ENCODE data around the gene PLAA.
A peak's percentile ranks its signal among the peaks of the same experiment; 100 is the strongest.
"Not testable (repeated sequence)": the region's sequence is repeated elsewhere in the genome, so short reads cannot be mapped to it uniquely, and the experiment has no call there.

Gene PLAA

GRCh38 chr9:26928902-26929495 lies 18.0 kb downstream of the PLAA start:
- no peak for DNase-seq

GRCh38 chr9:26925609-26926008 lies 21.4 kb downstream of the PLAA start:
- DNase-seq = no peak

GRCh38 chr9:26919698-26920097 lies 27.3 kb downstream of the PLAA start:
- DNase-seq = no peak

- DNase-seq = no peak
Measured at GRCh38 chr9:26913138-26913668, 33.8 kb downstream of the PLAA start.

GRCh38 chr9:26904671-26905070 lies 42.4 kb downstream of the PLAA start:
- DNase-seq = no peak

- no peak for DNase-seq
Measured at GRCh38 chr9:26904070-26904469, 43.0 kb downstream of the PLAA start.

- DNase-seq = no peak
Measured at GRCh38 chr9:26893030-26893676, 53.9 kb downstream of the PLAA start.

- peak; percentile 77 to 94 (median 87) for DNase-seq
Measured at GRCh38 chr9:26892251-26893029, 54.6 kb downstream of the PLAA start, which contains the start of gene CAAP1. TSS of gene CAAP1 (minus strand) at chr9:26892802. CDS start at chr9:26892715, 87 bp downstream.

GRCh38 chr9:26891726-26892125 lies 55.3 kb downstream of the PLAA start:
- DNase-seq = no peak

- DNase-seq = no peak
Measured at GRCh38 chr9:26888271-26888670, 58.8 kb downstream of the PLAA start.

- DNase-seq = no peak
Measured at GRCh38 chr9:26882154-26882553, 64.9 kb downstream of the PLAA start.

- no peak for DNase-seq
Measured at GRCh38 chr9:26880262-26880661, 66.8 kb downstream of the PLAA start.

GRCh38 chr9:26875155-26875554 lies 71.9 kb downstream of the PLAA start:
- DNase-seq = not testable (repeated sequence)

GRCh38 chr9:26870292-26870691 lies 76.8 kb downstream of the PLAA start:
- no peak for DNase-seq

GRCh38 chr9:26863074-26863473 lies 84.0 kb downstream of the PLAA start:
- no peak for DNase-seq

- peak in 1 of 5 donors; percentile 47 for DNase-seq
Measured at GRCh38 chr9:26856413-26857032, 90.5 kb downstream of the PLAA start.
